ENCODE measurements around the gene ZFAND4. TPM values are rescaled to one million over a fixed set of nuclear protein-coding genes. Genes with fewer than 3 reads are reported as not detected.
"Not testable (repeated sequence)": the region's sequence is repeated elsewhere in the genome, so short reads cannot be mapped to it uniquely, and the experiment has no call there.

The ZFAND4 gene
- total RNA-seq, 1 donor from 2014 or later: 7.7 TPM

DNA sequence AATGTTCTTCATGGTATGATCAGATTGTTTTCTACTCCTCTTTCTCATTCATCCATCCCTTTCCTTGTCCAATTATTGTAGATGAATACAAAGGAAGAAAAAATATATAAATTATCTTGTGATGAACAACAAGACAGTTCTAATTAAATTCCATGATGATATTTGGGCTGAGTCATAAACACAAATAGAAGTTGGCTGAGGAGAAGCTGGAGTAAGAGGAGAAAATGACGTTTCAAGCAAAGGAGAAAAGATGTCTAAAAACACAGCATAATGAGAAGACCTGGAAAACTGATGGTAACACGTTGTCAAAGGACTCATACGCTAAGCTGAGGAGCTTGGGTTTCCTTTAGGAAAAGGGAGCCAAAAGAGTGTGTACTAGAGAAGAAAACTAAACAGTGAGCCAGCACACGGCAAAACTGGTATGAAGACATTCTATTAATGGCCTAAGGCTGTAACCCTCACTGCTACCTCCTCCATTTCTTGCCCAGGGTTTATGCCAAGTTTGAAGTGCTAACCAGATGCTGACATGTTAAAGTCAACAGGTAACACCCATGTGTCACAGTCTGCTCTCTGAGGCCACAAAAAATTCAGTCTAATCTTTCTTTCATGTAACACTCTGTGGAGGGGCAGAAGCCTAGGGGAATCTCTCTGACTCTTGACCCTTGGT, 26.1 kb downstream of the ZFAND4 start:
- intact Hi-C loops (cut with DNase I): no loop called here
- no peak for DNase-seq (ENCODE audit: low spot score)

DNA sequence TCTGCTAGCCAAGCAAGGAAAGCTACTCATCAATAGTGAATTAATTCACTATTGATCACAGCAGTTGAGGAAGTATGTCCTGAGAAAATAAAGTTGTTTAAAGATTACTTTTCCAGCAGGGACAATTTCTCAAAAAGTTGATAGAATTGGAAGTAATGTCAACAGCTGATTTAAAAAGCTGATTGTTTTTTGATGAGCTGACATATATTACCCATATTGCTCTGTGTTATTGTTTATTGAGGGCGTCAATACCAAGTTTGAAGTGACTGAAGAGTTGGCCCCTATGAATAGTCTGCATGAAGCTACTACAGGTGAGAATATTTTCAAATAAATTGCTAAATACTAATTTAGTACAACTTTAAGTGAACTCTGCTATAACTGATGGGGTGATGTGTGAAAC, 28.0 kb downstream of the ZFAND4 start:
- DNase-seq (ENCODE audit: low spot score): no peak
- intact Hi-C loops (cut with DNase I): no loop called here

DNA sequence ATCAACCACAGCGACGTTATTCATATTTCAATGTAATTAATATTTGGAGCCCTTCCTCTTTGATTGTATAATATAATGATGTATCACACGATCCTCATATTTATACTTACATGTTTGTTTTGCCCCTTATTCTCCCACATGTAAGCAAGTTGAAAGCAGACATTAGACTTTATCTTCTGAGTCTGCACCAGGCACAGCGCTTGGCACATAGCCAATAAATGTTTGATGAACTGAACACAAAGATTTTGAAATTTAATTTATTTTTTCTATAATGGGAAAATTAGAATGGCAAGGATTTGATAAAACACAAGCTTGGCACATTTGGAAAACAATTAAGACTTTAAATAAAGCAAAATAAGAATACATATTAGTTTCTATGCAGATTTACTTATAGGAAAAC, 31.6 kb downstream of the ZFAND4 start:
- intact Hi-C loops (cut with DNase I): no loop called here
- DNase-seq (ENCODE audit: low spot score): no peak

DNA sequence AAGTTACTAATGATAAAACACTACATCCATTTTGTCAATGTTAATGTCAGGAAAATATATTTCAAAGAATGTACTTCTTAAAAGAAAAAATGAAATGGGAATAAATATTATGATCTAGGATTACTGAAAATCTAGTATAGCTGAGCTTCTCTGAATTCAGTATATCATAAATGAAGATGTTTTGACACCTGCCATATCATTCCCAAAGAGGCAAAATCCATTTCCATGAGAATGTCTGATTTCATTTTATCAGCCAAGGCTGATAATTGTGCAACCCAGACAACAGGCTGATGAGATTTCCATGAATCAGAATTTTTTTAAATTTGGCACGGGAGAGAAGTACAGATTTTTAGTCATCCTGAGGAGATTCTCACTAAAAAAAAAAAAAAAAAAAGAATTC, 32.5 kb downstream of the ZFAND4 start:
- no peak for DNase-seq (ENCODE audit: low spot score)
- intact Hi-C loops (cut with DNase I): no loop called here

DNA sequence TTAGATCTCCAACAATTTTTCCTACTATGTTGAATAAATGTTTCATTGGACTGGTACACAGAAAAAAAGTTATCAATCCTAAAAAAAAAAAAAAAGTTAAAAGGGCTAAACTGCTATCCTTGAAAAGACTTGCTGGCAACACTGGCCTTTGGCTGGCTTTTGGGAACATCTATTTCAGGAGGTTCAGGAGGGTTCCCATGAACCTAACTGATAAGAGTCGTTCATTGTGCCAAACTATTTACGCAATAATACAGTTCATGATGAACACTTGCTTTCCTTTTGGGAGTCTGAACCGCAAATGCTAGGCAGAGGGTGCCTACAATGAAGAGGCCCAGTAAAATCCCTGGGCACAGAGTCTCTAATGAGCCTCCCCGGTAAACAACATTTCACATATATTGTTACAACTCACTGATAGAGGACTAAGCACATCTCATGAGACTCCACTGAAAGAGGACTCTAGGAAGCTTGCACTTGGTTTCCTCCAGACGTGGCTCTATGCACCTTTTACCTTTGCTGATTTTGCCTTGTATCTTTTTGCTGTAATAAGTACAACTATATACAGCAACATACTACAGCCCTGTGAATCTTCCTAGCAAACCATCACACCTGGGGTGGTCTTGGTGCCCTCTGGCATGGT, 45.0 kb downstream of the ZFAND4 start:
- no peak for DNase-seq (ENCODE audit: low spot score)
- intact Hi-C loops (cut with DNase I): loop anchor here (1.0 kb wide), 1 partner anchor 33 kb away; no protein-coding TSS in a partner anchor

DNA sequence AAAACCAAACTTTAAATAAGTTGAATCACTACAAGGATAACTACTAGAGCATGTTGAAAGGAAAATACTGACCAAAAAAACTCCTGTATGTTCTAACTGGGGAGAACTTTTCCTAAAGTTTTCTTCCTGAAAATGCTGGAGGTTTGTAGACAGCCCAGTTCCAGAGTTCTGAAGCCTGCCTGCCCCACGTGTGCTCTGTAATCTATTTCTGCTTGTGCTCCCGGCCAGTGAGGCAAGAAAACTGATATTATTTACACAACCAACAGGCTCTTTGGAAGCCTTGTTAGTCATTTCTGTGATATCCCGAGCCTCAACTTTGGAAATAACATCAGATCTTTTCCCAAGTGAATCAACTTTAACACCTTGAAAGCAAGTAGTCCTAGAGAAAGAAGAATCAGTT, 46.7 kb downstream of the ZFAND4 start:
- intact Hi-C loops (cut with DNase I): no loop called here
- no peak for DNase-seq (ENCODE audit: low spot score)

DNA sequence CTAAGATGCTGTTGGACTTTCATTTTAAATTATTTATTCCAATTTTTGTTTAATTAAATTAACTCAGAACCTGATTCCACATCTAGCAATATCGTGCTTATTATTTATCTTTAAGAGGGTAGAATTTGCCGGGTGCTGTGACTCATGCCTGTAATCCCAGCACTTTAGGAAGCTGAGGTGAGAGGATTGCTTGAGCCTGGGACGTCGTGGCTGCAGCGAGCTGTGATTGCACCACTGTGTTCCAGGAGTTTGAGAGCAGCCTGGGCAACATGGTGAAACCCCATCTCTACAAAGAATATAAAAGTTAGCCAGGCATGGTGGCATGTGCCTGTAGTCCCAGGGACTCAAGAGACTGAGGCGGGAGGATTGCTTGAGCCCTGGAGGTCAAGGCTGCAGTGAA, 47.8 kb downstream of the ZFAND4 start:
- intact Hi-C loops (cut with DNase I): no loop called here
- DNase-seq (ENCODE audit: low spot score): no peak

DNA sequence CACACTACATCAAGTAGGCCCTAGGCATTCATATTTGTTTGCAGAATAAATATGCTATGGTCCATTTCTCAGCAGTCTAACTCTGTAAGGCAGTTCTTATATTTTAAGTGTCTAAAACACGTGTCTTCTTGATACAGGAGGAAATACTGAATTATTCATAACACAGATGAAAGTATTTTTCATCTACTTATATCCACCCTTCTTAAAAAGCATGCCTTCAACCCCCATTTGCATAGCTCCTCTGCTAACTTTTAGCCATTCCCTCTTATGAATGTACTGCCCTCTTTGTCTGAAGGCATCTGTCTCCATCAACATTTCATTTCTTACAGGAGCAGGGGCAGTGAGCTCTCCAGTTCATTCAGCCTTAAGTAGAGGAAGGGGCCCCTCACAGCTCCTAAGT, 57.7 kb downstream of the ZFAND4 start:
- intact Hi-C loops (cut with DNase I): no loop called here
- DNase-seq (ENCODE audit: low spot score): no peak

DNA sequence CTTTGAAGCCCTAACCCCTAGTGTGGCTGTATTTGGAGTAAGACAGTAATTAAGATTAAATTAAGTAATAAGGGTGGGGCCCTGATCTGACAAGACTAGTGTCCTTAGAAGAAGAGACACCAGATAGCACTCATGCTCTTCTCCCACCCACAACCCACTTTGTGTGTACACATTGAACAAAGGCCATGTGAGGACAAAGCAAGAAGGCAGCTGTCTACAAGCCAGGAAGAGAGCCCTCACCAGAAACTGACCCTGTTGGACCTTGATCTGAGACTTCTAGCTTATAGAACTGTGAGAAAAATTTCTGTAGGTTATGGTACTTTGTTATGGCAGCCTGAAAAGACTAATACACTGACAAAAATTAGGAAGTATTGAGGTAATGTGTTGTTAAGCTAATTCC, 59.8 kb downstream of the ZFAND4 start:
- intact Hi-C loops (cut with DNase I): no loop called here
- no peak for DNase-seq (ENCODE audit: low spot score)

DNA sequence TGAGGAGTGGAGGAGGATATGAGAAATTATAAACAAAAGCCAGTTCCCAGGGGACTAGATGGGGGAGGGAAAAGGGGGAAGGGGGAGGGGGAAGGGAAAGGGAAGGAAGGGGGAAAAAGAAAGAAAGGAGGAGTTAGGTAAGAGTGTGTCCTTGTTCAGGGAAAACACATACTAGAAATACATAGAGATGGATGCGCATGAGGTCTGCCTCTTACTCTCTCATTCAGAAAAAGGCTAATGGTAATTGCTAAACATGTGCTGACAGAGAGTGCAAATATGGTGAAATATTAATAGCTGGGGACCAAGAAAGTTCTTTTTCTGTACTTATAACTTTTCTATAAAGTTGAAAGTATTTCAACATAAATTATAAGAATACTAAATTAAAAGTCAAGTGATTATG, 64.5 kb downstream of the ZFAND4 start:
- no peak for DNase-seq (ENCODE audit: low spot score)
- intact Hi-C loops (cut with DNase I): no loop called here

DNA sequence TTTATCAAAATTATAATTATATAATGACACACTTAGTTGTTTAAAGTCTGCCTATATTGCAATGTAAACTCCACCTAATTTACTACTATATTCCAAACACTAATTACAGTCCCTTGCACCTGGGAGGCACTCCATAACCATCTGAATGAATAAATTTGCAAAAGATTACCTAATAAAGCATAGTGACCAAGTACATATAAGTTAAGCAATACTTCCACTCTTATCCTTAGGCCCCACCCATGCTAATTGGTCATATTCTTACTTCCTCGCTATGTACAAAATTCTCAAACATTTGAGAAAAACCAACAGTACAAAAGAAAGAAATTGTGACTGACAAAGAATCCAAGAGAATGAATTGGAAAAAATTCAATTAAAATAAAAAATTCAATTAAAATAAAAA, 65.3 kb downstream of the ZFAND4 start:
- intact Hi-C loops (cut with DNase I): no loop called here
- DNase-seq (ENCODE audit: low spot score): no peak

DNA sequence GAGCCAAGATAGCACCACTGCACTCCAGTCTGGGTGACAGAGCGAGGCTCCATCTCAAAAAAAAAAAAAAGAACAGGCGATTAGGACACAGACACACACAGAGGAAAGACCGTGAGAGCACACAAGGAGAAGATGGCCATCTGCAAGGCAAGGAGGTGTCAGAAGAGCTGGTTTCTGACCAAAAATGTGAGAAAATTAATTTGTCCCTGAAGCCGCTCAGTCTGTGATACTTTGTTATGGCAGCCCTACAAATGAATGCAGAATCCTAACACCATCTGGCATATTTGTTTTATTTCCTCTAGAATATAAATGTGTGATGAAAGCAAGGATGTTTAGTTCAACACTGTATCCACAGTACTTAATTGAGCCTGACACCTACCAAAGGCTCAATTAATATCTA, 69.7 kb downstream of the ZFAND4 start:
- intact Hi-C loops (cut with DNase I): no loop called here
- DNase-seq (ENCODE audit: low spot score): no peak

DNA sequence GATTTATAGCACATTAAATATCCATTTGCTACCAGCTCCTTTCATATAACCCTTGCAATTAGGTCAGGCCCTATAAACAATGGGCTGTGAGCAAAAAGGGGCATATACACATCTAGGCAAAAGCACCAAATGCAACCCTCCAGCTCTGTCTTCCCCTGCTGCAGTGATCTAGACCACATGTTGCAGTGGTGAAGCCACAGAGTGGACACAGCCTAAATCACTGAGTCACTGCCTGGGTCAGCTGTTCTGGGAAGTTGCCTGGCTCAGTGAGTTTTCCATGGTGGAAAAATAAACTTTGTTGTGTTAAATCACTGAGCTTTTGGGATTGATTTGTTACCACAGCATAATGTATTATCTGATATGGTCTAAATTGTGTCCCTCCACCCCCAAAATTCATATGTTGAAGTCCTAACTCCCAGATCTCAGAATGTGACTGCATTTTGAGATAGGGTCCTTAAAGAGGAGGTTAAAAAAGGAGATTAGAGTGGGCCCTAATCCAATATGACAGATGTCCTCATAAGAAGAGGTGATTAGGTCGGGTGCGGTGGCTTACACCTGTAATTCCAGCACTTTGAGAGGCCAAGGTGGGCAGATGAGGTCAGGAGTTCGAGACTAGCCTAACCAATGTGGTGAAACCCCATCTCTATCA, 70.4 kb downstream of the ZFAND4 start:
- DNase-seq (ENCODE audit: low spot score): no peak
- intact Hi-C loops (cut with DNase I): no loop called here

DNA sequence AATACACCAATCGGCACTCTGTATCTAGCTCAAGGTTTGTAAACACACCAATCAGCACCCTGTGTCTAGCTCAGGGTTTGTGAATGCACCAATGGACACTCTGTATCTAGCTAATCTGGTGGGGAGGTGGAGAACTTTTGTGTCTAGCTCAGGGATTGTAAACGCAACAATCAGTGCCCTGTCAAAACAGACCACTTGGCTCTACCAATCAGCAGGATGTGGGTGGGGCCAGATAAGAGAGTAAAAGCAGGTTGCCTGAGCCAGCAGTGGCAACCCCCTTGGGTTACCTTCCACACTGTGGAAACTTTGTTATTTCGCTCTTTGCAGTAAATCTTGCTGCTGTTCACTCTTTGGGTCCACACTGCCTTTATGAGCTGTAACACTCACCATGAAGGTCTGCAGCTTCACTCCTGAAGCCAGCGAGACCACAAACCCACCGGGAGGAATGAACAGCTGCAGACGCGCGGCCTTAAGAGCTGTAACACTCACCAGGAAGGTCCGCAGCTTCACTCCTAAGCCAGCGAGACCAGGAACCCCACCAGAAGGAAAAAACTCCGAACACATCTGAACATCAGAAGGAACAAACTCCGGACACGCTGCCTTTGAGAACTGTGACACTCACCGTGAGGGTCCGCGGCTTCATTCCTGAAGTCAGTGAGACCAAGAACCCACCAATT, 71.2 kb downstream of the ZFAND4 start:
- DNase-seq (ENCODE audit: low spot score); intact Hi-C loops (cut with DNase I): not testable (repeated sequence)

DNA sequence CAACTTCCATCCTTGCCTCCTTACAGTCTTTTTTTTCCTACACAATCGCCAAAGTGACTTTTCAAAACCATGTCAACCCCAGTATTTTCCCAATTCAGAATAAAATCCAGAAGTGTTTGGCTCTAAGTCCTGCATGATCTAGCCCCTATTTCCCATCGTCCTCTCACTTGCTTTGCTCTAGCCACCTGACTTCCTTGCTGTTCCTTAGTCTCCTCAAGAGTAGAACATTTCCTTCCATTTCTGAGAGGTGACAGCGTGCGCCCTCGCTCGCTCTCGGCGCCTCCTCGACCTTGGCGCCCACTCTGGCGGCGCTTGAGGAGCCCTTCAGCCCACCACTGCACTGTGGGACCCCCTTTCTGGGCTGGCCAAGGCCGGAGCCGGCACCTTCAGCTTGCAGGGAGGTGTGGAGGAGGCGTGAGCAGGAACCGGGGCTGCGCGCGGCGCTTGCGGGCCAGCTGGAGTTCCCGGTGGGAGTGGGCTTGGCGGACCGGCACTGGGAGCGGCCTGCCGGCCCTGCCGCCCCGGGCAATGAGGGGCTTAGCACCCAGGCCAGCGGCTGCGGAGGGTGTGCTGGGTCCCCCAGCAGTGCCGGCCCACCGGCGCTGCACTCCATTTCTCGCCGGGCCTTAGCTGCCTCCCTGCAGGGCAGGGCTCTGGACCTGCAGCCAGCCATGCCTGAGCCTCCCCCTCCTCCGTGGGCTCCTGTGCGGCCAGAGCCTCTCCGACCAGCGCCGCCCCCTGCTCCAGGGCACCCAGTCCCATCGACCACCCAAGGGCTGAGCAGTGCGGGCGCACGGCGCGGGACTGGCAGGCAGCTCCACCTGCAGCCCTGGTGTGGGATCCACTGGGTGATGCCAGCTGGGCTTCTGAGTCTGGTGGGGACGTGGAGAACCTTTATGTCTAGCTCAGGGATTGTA, 72.0 kb downstream of the ZFAND4 start:
- intact Hi-C loops (cut with DNase I); DNase-seq (ENCODE audit: low spot score): not testable (repeated sequence)

DNA sequence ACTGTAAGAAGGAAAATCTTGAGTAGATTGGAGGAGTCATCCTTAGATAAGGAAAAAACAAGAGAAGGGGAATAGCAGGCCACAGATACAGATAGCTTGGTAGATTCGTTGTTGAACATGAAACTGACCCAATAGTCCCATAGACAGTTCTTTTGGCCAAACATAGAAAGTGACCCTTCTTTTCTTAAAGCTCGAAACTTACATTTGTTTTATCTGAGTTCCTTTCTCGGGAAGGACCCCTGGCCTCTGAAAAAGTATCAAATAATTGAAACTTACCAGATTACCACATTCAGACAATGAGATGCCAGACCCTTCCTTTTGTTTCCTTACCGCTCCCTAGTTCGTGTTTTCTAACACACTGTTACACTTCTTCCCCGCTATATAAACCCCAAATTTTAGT, 72.9 kb downstream of the ZFAND4 start:
- no peak for DNase-seq (ENCODE audit: low spot score)
- intact Hi-C loops (cut with DNase I): loop anchor here (10.0 kb wide), 1 partner anchor 135 kb away; no protein-coding TSS in a partner anchor

DNA sequence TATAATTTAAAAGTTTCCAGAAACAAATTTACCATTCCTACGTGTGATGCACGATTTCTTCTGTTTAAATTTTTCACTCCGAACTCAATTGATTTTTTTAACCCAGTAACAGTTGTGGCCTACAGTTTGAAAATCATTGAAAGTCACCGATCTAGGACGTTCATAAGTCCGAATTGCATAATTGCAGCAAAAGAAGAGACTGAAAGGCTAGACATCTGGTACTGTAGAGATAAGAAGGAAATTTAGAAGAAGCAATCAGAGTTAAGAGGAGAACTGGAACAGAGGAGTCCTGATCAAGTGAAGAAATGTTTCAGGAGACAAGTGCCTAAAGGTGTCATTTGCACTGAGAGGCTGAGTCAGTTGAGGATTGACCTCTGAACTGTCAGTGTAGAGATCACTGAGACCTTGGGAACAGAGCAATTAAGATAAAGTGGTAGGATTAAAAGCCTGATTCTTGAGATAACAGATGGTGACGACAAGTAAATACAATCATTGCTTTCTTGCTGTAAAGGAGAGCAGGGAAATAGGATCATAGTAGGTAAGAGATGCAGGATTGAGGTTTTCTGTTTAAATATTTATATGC, 73.5 kb downstream of the ZFAND4 start:
- intact Hi-C loops (cut with DNase I): loop anchor here (10.0 kb wide), 1 partner anchor 134 kb away; no protein-coding TSS in a partner anchor
- no peak for DNase-seq (ENCODE audit: low spot score)

DNA sequence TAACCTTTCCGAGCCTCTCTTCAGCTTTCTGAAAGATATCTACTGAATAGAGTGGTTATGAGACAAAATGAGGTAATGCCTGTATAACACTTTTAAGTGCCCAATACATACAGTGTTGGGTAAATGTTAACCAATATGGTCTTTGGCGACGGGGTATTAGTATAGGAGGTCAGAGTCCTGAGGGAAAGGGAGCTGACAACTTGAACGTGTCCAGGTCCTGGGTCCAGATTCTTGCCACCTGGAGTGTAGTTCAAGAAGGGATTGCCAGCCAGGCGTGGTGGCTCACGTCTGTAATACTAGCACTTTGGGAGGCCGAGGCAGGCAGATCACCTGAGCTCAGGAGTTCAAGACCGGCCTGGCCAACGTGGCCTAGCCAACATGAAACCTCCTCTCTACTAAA, 76.0 kb downstream of the ZFAND4 start:
- DNase-seq (ENCODE audit: low spot score): no peak
- intact Hi-C loops (cut with DNase I): loop anchor here (10.0 kb wide), 1 partner anchor 132 kb away; no protein-coding TSS in a partner anchor

Data from cardiac septum (tissue), 1 donor.